Measurements from ENCODE around the gene PEAK1. TPM values are rescaled to one million over a fixed set of nuclear protein-coding genes. Genes with fewer than 3 reads are reported as not detected.

Gene PEAK1
- total RNA-seq, 4 donors from 2014 or later = 51.1 to 82.2 (median 58.1) TPM

- no peaks in the 10 kb centered on the region for H3K27me3 ChIP-seq
- no peak for TF ChIP-seq POLR2A (IDR thresholded peaks at IDR 0.05)
- no peak for TF ChIP-seq POLR2AphosphoS5 (IDR thresholded peaks at IDR 0.05)
- no peak for TF ChIP-seq EP300 (IDR thresholded peaks at IDR 0.05; ENCODE audit: low read depth)
- no peak for TF ChIP-seq CTCF (IDR thresholded peaks at IDR 0.05)
- H3K9me3 ChIP-seq = no peaks in the 10 kb centered on the region
- peaks cover 0 to 11% (median 6%) of the 10 kb centered on the region in 4 donors for H3K36me3 ChIP-seq
- H3K4me1 ChIP-seq = peaks cover 3 to 34% (median 14%) of the 10 kb centered on the region in 4 donors
- DNase-seq = no peak
- no peak overlapping the region for H3K4me3 ChIP-seq
- H3K27ac ChIP-seq = peak overlapping the region in 3 of 4 donors; percentile 43 to 58 (median 58)
- intact Hi-C loops (cut with DNase I; ENCODE audit: low total_unique reads) (no loop called here), in situ Hi-C loops (cut with MboI; ENCODE audit: low pct_ligation_motif_present in 1 of 4, low pct_unique_long_range_greater_than_20kb in 1 of 4, low sequenced_read_pairs in 3 of 4) (no loop called here)
- 85 to 100% methylated on average over 1 of the region's 1 CpG for WGBS, 2 donors (ENCODE audit: low coverage in 1 of 2)
Observed at GRCh38 chr15:77456746-77457145, 36.8 kb upstream of the PEAK1 start.

DNA sequence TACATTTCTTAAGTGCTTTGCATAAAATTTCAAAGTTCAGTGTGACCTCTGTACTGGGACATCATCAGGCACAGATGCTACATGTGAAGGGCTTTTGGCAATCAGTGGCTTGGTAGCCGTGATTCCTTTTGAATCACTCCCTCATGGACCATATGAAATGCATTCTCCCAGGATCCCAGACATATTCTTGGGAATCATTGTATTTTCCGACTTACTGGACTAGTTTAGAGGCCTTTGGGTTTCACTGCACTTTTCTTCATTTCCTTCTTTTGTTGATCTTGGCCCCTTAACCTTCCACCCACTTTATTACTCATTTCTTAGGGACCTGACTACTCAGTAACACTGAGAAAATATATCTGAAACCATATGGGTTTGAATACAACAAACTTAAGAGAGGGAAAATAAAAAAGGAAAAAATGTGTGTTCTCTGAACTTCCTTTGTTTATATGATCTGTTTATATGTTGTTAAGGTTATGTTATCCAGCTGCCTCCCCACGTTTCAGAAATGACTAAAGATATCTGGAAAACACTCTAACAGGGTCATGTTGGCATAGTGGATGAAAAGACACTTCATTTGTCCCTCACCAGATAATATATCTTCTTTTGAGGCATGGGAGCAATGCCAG, 35.9 kb upstream of the PEAK1 start:
- Histone ChIP-seq H3K27me3 (no peaks in the 10 kb centered on the region), H3K36me3 (peaks cover 0 to 11% (median 6%) of the 10 kb centered on the region in 4 donors), H3K9me3 (no peaks in the 10 kb centered on the region), H3K27ac (peak overlapping the region; percentile 27 to 58 (median 50)), H3K4me3 (no peak overlapping the region), H3K4me1 (peaks cover 3 to 34% (median 14%) of the 10 kb centered on the region in 4 donors)
- WGBS, 2 donors (ENCODE audit: low coverage in 1 of 2) = 40 to 43% methylated on average over 2 to 3 of the region's 3 CpGs
- in situ Hi-C loops (cut with MboI; ENCODE audit: low pct_ligation_motif_present in 1 of 4, low pct_unique_long_range_greater_than_20kb in 1 of 4, low sequenced_read_pairs in 3 of 4) (no loop called here), intact Hi-C loops (cut with DNase I; ENCODE audit: low total_unique reads) (no loop called here)
- TF ChIP-seq POLR2AphosphoS5 (IDR thresholded peaks at IDR 0.05) (peak in 1 of 3 donors; percentile 23), POLR2A (IDR thresholded peaks at IDR 0.05) (no peak), CTCF (IDR thresholded peaks at IDR 0.05) (no peak)
- DNase-seq = no peak

GRCh38 chr15:77454951-77455350, 35.0 kb upstream of the PEAK1 start:
- Histone ChIP-seq H3K27ac (peak overlapping the region; percentile 27 to 58 (median 50)), H3K4me1 (peaks cover 3 to 34% (median 14%) of the 10 kb centered on the region in 4 donors), H3K4me3 (no peak overlapping the region), H3K9me3 (no peaks in the 10 kb centered on the region), H3K27me3 (no peaks in the 10 kb centered on the region), H3K36me3 (peaks cover 0 to 11% (median 4%) of the 10 kb centered on the region in 4 donors)
- in situ Hi-C loops (cut with MboI; ENCODE audit: low pct_ligation_motif_present in 1 of 4, low pct_unique_long_range_greater_than_20kb in 1 of 4, low sequenced_read_pairs in 3 of 4) = no loop called here
- DNase-seq = no peak
- TF ChIP-seq POLR2AphosphoS5 (IDR thresholded peaks at IDR 0.05) = peak in 1 of 3 donors; percentile 11
- TF ChIP-seq CTCF (IDR thresholded peaks at IDR 0.05) = no peak
- TF ChIP-seq POLR2A (IDR thresholded peaks at IDR 0.05) = no peak
- TF ChIP-seq EP300 (IDR thresholded peaks at IDR 0.05; ENCODE audit: low read depth) = no peak
- intact Hi-C loops (cut with DNase I; ENCODE audit: low total_unique reads) = no loop called here

GRCh38 chr15:77454265-77454664, 34.4 kb upstream of the PEAK1 start:
- intact Hi-C loops (cut with DNase I; ENCODE audit: low total_unique reads) = no loop called here
- H3K9me3 ChIP-seq = no peaks in the 10 kb centered on the region
- WGBS, 2 donors (ENCODE audit: low coverage in 1 of 2) = 93 to 100% methylated on average over 1 of the region's 1 CpG
- DNase-seq = no peak
- in situ Hi-C loops (cut with MboI; ENCODE audit: low pct_ligation_motif_present in 1 of 4, low pct_unique_long_range_greater_than_20kb in 1 of 4, low sequenced_read_pairs in 3 of 4) = no loop called here
- peak overlapping the region in 1 of 4 donors; percentile 58 for H3K27ac ChIP-seq
- peaks cover 3 to 34% (median 14%) of the 10 kb centered on the region in 4 donors for H3K4me1 ChIP-seq
- peaks cover 0 to 6% (median under 1%) of the 10 kb centered on the region in 4 donors for H3K36me3 ChIP-seq
- no peaks in the 10 kb centered on the region for H3K27me3 ChIP-seq
- no peak overlapping the region for H3K4me3 ChIP-seq
- no peak for TF ChIP-seq EP300 (IDR thresholded peaks at IDR 0.05; ENCODE audit: low read depth)
- TF ChIP-seq CTCF (IDR thresholded peaks at IDR 0.05) = no peak
- no peak for TF ChIP-seq POLR2A (IDR thresholded peaks at IDR 0.05)
- no peak for TF ChIP-seq POLR2AphosphoS5 (IDR thresholded peaks at IDR 0.05)
